Bone marrow (tissue), 2 donors: ENCODE results near the gene LRRC59.
"Not testable (repeated sequence)": the region's sequence is repeated elsewhere in the genome, so short reads cannot be mapped to it uniquely, and the experiment has no call there.

Source experiments
- DNase-seq, 2 donors: peaks; one replicate each; lab custom pipeline; 2025; lab: John Stamatoyannopoulos, UW

The LRRC59 gene

GRCh38 chr17:50347117-50347893 is 50.0 kb downstream of the LRRC59 start:
- DNase-seq, result no peak

GRCh38 chr17:50346313-50347116 is 50.8 kb downstream of the LRRC59 start:
- DNase-seq, result no peak

- DNase-seq, result peak; percentile 39 to 59
These were observed 51.7 kb downstream of the LRRC59 start, which contains the start of gene XYLT2 for GRCh38 chr17:50345432-50346312. Gene XYLT2 (plus strand): TSS chr17:50346126. CDS start chr17:50346141, 15 bp downstream.

GRCh38 chr17:50344731-50345365 is 52.5 kb downstream of the LRRC59 start:
- DNase-seq, result no peak

- DNase-seq, result no peak
These were observed 57.9 kb downstream of the LRRC59 start for GRCh38 chr17:50339381-50339780.

- no peak for DNase-seq
These were observed 58.7 kb downstream of the LRRC59 start for GRCh38 chr17:50338645-50339044.

- DNase-seq, result no peak
These were observed 59.4 kb downstream of the LRRC59 start for GRCh38 chr17:50337956-50338355.

GRCh38 chr17:50333291-50334057 is 63.8 kb downstream of the LRRC59 start:
- not testable (repeated sequence) for DNase-seq

- no peak for DNase-seq
These were observed 65.1 kb downstream of the LRRC59 start for GRCh38 chr17:50332196-50332595.
